ENCODE results near the gene CEP164. TPM values are rescaled to one million over a fixed set of nuclear protein-coding genes. Genes with fewer than 3 reads are reported as not detected.

The CEP164 gene
- total and polyA plus RNA-seq, 9 of the 15 experiments (the other 6 are each of a cell fraction or from before 2014, with no cell fraction given) = 2.1 to 16.5 (median 10.4) TPM

DNA sequence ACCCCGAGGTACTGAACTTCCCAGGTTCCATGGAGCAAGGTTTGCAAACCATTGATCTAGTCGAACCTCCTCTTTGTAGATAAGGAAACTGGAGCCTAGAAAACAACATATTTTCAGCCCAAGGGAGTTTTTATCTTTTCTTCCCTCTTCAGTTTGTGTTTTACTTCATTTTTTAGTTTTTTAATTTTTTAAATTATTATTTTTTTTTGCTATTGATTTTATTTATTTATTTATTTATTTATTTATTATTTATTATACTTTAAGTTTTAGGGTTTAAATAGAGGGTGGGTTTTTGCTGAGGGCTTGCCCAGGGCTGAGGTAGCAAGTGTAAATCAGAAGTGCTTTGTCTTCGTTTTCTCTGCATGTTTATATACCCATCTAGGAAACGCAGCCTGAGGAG is 26.9 kb downstream of the CEP164 start:
- in situ Hi-C loops (cut with MboI) = no loop called here
- TF ChIP-seq MEF2D (tag; conservative IDR thresholded peaks at IDR 0.05; ENCODE audit: low read depth) = no peak
- TF ChIP-seq RBBP5 (IDR thresholded peaks at IDR 0.05; ENCODE audit: borderline replicate concordance, insufficient read depth, low read length, poor library complexity, severe bottlenecking) = no peak
- TF ChIP-seq, protein P1, sequence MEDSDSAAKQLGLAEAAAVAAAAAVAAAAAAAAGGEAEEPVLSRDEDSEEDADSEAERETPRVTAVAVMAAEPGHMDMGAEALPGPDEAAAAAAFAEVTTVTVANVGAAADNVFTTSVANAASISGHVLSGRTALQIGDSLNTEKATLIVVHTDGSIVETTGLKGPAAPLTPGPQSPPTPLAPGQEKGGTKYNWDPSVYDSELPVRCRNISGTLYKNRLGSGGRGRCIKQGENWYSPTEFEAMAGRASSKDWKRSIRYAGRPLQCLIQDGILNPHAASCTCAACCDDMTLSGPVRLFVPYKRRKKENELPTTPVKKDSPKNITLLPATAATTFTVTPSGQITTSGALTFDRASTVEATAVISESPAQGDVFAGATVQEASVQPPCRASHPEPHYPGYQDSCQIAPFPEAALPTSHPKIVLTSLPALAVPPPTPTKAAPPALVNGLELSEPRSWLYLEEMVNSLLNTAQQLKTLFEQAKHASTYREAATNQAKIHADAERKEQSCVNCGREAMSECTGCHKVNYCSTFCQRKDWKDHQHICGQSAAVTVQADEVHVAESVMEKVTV (CRISPR knock-in tag; IDR thresholded peaks at IDR 0.05) = no peak
- TF ChIP-seq, protein P2, sequence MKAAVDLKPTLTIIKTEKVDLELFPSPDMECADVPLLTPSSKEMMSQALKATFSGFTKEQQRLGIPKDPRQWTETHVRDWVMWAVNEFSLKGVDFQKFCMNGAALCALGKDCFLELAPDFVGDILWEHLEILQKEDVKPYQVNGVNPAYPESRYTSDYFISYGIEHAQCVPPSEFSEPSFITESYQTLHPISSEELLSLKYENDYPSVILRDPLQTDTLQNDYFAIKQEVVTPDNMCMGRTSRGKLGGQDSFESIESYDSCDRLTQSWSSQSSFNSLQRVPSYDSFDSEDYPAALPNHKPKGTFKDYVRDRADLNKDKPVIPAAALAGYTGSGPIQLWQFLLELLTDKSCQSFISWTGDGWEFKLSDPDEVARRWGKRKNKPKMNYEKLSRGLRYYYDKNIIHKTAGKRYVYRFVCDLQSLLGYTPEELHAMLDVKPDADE (conservative IDR thresholded peaks at IDR 0.05; ENCODE audit: control insufficient read depth, low read depth, low read length) = no peak
- no peak for TF ChIP-seq BCL6 (CRISPR knock-in tag; IDR thresholded peaks at IDR 0.05)
- no peak for TF ChIP-seq SRSF9 (IDR thresholded peaks at IDR 0.05; ENCODE audit: borderline replicate concordance, low read depth, low read length)
- no peak for TF ChIP-seq TCFL5 (CRISPR knock-in tag; conservative IDR thresholded peaks at IDR 0.05)
- TF ChIP-seq BRD4 (IDR thresholded peaks at IDR 0.05) = no peak
- TF ChIP-seq CHAMP1 (IDR thresholded peaks at IDR 0.05) = no peak
- no peak for TF ChIP-seq NFE2 (IDR thresholded peaks at IDR 0.05; ENCODE audit: low read depth)
- TF ChIP-seq ZNF134 (CRISPR knock-in tag; conservative IDR thresholded peaks at IDR 0.05) = no peak
- TF ChIP-seq ZNF79 (CRISPR knock-in tag; IDR thresholded peaks at IDR 0.05; ENCODE audit: low read depth) = no peak
- TF ChIP-seq NRF1 (conservative IDR thresholded peaks at IDR 0.05 in 1 of 2, IDR thresholded peaks at IDR 0.05 in 1 of 2) = no peak
- TF ChIP-seq, protein P3, sequence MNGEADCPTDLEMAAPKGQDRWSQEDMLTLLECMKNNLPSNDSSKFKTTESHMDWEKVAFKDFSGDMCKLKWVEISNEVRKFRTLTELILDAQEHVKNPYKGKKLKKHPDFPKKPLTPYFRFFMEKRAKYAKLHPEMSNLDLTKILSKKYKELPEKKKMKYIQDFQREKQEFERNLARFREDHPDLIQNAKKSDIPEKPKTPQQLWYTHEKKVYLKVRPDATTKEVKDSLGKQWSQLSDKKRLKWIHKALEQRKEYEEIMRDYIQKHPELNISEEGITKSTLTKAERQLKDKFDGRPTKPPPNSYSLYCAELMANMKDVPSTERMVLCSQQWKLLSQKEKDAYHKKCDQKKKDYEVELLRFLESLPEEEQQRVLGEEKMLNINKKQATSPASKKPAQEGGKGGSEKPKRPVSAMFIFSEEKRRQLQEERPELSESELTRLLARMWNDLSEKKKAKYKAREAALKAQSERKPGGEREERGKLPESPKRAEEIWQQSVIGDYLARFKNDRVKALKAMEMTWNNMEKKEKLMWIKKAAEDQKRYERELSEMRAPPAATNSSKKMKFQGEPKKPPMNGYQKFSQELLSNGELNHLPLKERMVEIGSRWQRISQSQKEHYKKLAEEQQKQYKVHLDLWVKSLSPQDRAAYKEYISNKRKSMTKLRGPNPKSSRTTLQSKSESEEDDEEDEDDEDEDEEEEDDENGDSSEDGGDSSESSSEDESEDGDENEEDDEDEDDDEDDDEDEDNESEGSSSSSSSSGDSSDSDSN (IDR thresholded peaks at IDR 0.05; ENCODE audit: borderline replicate concordance in 1 of 2, low read depth in 2 of 2, low read length in 2 of 2) = no peak
- Histone ChIP-seq H3K9me3 (replicated peaks; ENCODE audit: control insufficient read depth, insufficient read depth, low read depth, low read length) (no peaks in the 10 kb centered on the region), H3K4me3 (no peak overlapping the region), H3K27me3 (ENCODE audit: control insufficient read depth in 2 of 2, insufficient read depth in 2 of 2, low read length in 2 of 2) (no peaks in the 10 kb centered on the region), H3K4me2 (ENCODE audit: insufficient read depth, low read length) (no peak overlapping the region), H2AFZ (ENCODE audit: low read depth, low read length) (no peak overlapping the region), H3K36me3 (ENCODE audit: control insufficient read depth, insufficient read depth, low read length) (0 out of 3 replicates have a peak, but pooled peaks cover 5% of the 10 kb centered on the region), H3K27ac (ENCODE audit: extremely low read depth, low read depth, low read length) (no peak overlapping the region), H3K9me1 (ENCODE audit: control insufficient read depth, insufficient read depth, low read length) (no peaks in the 10 kb centered on the region), H4K20me1 (replicated peaks; ENCODE audit: control insufficient read depth, insufficient read depth, low read length) (no peaks in the 10 kb centered on the region), H3K79me2 (ENCODE audit: control insufficient read depth, insufficient read depth, low read length) (no peaks in the 10 kb centered on the region), H3K9ac (ENCODE audit: insufficient read depth in 1 of 2, low read depth in 2 of 2, low read length in 2 of 2) (no peak overlapping the region), H3K4me1 (replicated peaks in 1 of 2; ENCODE audit: control insufficient read depth in 2 of 2, insufficient read depth in 2 of 2, low read length in 2 of 2) (no peaks in the 10 kb centered on the region)
- 55% methylated on average over 4 of the region's 4 CpGs for WGBS (ENCODE audit: insufficient coverage, low coverage, missing lambda C conversion rate)
- BruUV-seq (replicated peaks) = no TSS peak
- DNase-seq (ENCODE audit: extremely low read depth in 1 of 4, low spot score in 3 of 4) = no peak
- ChIA-PET CTCF (ENCODE audit: low intra/inter-chr PET ratio) (no interaction called here), POLR2A (interaction anchor here (1.7 kb wide), 1 partner anchor 11 kb away, joined by 7 read pairs; no protein-coding TSS in a partner anchor)
- no peak for ATAC-seq
- FAIRE-seq = no peak
- intact Hi-C loops (cut with micrococcal nuclease) = no loop called here
